Posterior cingulate gyrus (tissue), 11 donors: ENCODE data around the gene PDIA3.
"Not testable (repeated sequence)": the region's sequence is repeated elsewhere in the genome, so short reads cannot be mapped to it uniquely, and the experiment has no call there.

Source experiments
- DNase-seq, 10 donors: peaks; one replicate each; pipeline versions ENCODE4 v3.0.0 to v3.0.0-alpha.2; 2020 to 2021; ENCODE audit warnings: mixed read lengths in 3 of 10
- intact Hi-C: fragments of 100-400 bp; cut with DNase I; formaldehyde crosslinking; loops from one replicate; pipeline ENCODE4 v1.15.1; 2023

The PDIA3 gene

DNA sequence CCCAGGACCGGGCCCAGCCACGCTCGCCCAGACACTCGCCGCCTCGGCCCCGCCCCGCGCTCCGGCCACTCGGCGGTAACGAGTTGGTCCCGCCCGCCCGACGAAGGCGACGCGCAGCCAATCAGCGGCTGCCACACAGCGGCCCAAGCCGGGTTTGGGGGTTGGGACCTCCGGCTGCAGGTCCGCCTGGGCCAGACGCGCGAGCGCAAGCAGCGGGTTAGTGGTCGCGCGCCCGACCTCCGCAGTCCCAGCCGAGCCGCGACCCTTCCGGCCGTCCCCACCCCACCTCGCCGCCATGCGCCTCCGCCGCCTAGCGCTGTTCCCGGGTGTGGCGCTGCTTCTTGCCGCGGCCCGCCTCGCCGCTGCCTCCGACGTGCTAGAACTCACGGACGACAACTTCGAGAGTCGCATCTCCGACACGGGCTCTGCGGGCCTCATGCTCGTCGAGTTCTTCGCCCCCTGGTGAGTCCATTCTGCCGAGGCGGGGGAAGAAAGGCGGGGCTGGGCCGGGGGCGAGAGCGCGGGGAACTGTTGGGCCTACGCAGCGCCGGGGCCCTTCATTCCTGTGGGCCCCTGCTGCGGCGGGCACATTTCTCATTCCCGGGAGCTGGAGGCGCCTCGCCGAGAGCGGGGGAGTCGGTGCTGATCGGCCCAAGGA is at the start of gene PDIA3:
PDIA3 (plus strand) TSS at position 194 of the 658 bp plus-strand sequence; CDS start at position 296, 102 bp downstream.
- peak; percentile 92 to 99 (median 94) for DNase-seq
- intact Hi-C loops, result loop anchor here (5.0 kb wide), 1 partner anchor 46 kb away; the partner anchor contains the start of gene SERF2

DNA sequence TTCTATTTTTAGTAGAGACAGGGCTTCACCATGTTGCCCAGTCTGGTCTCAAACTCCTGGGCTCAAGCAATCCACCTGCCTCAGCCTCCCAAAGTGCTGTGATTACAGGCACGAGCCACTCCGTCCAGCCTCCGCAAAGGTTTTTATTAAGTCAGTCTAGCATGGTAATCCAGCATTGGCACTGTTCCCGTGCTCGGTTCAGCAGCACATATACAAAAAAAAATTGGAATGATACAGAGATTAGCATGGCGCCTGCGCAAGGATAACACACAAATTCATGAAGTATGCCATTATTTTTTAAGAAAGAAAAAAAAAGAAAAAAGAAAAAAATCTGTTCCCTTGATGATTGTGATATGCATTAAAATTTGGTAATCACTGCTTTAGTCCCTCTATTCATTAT is 44.1 kb upstream of the PDIA3 start:
- intact Hi-C loops, result no loop called here
- no peak for DNase-seq

- intact Hi-C loops, result no loop called here
- DNase-seq, result no peak
Measured at GRCh38 chr15:43702701-43703424, 43.4 kb upstream of the PDIA3 start.

DNA sequence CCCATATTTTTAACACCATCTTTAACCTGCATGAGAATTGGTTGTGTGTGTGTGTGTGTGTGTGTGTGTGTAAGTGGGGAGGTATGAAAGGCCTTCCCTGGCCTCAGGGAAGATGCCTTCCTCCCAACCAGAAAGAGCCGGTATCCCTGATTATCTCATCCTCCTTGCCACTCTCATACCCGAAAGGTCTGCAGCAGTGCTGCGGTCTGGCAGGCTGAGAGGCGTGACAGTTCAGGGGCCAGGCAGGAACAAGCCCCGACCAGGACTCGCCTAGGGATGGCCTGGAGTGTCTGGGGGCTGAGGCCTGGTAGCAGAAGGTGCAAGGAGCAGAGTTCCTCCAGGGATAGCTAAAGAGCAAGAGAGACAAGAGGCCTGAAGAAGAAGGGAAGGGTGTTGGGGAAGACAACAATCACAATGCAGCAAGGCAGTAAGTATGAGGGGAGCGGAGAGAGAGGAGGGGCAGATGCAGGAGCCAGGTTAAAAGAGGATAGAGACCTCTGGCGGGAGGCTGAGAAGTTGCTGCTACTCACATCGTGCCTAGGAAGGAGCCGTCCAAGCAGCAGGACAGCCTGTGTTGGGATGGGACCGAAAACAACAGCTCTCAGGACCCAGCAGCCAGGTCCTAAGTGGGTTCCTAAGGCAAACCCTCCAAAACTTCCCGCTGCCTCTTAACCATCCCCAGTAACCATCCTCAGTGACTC is 35.7 kb upstream of the PDIA3 start:
- intact Hi-C loops, DNase-seq: not testable (repeated sequence)

DNA sequence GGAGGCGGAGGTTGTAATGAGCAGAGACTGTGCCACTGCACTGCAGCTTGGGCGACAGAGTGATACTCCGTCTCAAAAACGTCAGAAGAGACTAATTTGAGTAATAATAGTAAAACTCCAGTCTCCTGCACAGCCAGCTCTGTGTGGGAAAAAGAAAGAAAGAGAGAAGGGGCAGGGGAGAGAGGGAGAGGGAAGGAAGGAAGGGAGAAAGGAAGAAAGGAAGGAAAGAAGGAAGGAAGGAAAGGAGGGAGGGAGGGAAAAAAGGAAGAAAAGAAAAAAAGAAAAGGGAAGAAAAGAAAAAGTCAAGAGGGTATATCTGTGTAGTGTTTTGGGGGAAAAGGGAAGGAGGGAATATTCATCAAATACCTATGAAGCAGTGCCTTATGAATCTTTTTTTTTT is 23.1 kb upstream of the PDIA3 start:
- no peak for DNase-seq
- intact Hi-C loops, result no loop called here

DNA sequence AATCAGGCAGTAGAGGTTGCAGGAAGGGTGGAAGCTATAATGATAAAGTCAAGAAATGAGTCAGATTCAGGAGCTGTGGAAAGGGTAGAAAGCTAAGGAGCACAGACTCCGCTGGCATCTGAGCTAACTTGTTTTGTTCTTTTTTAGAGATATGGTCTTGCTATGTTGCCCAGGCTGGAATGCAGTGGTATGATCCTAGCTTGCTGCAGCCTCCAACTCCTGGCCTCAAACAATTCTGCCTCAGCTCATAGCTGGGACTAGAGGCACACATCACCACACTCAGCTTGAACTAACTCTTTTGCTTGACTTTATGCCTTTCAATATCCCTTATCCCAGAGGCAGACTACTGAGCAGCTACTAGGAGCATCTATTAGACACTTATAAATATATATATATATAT is 19.9 kb upstream of the PDIA3 start:
- intact Hi-C loops, DNase-seq: not testable (repeated sequence)

GRCh38 chr15:43728053-43728725 is 18.0 kb upstream of the PDIA3 start:
- intact Hi-C loops, DNase-seq: not testable (repeated sequence)

DNA sequence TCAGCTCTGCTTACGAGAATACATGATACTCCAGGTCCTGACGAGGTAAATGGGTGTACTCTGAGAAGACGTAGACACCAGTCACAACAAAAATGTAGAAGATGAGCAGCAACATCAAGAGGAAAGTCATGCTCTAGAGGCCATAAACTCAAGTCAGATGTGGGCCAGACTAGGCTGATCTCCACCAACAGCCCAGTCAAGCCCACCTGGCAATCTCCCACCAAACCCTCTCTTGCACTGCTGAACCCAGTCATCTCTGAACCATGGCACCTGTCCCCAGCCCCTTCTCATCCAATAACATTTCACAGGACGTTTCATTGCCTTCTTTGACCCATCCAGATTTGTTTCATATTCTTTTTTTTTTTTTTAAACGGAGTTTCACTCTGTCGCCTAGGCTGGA is 10.8 kb upstream of the PDIA3 start:
- no peak for DNase-seq
- intact Hi-C loops, result no loop called here

DNA sequence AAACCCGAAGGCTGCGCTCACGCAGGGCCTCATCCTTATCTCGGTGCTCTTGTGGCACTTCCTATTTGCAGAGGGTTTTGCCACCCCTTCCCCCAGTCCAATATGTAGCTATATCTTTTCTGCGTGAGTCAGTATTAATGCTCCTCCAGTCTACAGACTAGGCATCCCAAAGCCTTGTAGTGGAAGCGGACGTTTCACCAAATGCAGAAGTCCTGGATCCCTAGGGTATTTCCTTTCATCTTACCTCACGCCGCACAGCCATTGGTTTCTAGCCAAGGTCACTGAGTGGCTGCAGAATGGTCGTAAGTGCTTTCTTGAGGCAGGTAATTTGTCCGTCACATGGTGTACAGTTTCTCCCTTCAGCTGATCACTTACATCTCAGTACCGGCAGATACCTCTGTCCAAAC is 668 bp downstream of the PDIA3 start:
- intact Hi-C loops, result loop anchor here (5.0 kb wide), 1 partner anchor 45 kb away; the partner anchor contains the start of gene SERF2
- not testable (repeated sequence) for DNase-seq

GRCh38 chr15:43748376-43748775 is 2.1 kb downstream of the PDIA3 start:
- no peak for DNase-seq
- intact Hi-C loops, result loop anchor here (5.0 kb wide), 1 partner anchor 44 kb away; the partner anchor contains the start of gene SERF2

DNA sequence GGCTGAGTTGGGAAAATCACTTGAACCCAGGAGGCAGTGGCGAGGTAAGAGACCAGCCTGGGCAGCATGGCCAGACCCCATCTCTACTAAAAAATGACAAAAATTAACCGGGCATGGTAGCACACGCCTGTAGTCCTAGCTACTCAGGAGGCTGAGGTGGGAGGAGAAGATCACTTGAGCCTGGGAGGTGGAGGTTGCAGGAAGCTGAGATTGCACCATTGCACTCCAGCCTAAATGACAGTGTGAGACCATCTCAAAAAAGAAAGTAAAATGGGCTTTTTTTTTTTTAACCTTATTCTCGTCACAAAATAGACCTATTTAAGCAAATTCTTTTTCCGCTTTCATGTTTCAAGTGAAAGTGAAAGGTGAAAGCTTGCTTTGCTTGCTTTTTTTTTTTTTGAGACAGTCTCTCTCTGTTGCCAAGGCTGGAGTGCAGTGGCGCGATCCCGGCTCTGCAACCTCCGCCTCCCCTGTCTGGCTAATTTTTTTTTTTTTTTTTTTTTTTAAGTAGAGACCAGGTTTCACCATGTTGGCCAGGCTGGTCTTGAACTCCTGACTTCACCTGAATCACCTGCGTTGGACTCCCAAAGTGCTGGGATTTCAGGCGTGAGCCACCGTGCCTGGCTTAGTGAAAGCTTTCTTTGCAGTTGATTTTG is 3.6 kb downstream of the PDIA3 start:
- intact Hi-C loops, result loop anchor here (5.0 kb wide), 1 partner anchor 42 kb away; the partner anchor contains the start of gene SERF2
- DNase-seq, result peak in 1 of 10 donors; percentile 36

DNA sequence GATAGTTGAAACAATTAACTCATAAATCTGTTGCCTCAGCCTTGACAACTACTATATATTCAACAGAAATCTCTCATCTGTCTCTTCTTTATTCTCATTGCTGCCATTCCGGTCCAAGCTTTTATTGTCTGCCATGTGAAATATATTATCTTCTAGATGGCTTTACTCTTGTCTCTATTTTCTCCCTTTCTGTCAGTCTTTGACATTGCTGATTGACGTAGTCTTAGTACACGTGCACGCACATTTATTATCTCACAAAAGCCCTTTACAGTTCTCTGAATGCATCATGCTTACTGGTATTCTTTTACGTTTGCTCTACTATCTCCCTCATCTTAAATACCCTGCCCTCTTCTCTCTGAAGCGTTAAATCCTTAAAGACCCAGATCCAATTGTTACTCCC is 5.6 kb downstream of the PDIA3 start:
- intact Hi-C loops, result no loop called here
- no peak for DNase-seq

- no peak for DNase-seq
- intact Hi-C loops, result no loop called here
Measured at GRCh38 chr15:43762824-43763223, 16.6 kb downstream of the PDIA3 start.

DNA sequence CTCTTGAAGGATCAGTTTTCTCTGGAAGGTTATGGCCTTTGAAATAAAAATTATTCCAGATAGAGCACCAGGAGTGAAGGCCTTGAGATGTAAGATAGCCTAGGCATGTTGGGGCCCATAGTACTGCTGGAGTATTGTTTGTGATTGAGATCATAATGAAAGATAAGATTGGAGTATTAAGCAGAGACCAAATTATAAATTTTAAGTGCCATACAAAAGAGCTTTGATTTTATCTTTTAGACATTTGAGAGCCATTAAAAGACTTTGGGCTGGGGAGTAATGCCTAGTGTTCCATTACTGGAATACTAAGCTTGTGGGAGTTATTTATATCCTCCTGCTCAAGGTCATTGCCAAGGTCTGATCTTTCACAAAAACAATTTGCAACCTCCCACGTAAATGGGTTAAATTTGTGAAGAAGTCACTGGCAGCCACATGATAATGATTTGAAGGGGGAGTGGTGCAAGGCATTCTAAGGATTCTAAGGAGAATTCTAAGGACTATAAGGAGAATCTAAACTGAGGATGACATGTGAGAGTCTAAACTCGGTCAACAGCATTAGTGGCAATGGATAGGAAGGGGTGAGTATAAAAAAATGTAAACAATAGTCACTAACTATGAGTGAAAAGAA is 17.7 kb downstream of the PDIA3 start:
- DNase-seq, result no peak

GRCh38 chr15:43769584-43770228 is 23.5 kb downstream of the PDIA3 start:
- intact Hi-C loops, result no loop called here
- DNase-seq, result peak in 6 of 10 donors; percentile 48 to 91 (median 58)

More for the DNA sequence above, 17.7 kb downstream of the PDIA3 start:
- intact Hi-C loops, result no loop called here

- intact Hi-C loops, result no loop called here
- DNase-seq, result no peak
Measured at GRCh38 chr15:43771816-43772215, 25.6 kb downstream of the PDIA3 start.

- intact Hi-C loops, result no loop called here
- no peak for DNase-seq
Measured at GRCh38 chr15:43772624-43773023, 26.4 kb downstream of the PDIA3 start.

GRCh38 chr15:43774062-43774461 is 27.8 kb downstream of the PDIA3 start:
- DNase-seq, result no peak
- intact Hi-C loops, result no loop called here

DNA sequence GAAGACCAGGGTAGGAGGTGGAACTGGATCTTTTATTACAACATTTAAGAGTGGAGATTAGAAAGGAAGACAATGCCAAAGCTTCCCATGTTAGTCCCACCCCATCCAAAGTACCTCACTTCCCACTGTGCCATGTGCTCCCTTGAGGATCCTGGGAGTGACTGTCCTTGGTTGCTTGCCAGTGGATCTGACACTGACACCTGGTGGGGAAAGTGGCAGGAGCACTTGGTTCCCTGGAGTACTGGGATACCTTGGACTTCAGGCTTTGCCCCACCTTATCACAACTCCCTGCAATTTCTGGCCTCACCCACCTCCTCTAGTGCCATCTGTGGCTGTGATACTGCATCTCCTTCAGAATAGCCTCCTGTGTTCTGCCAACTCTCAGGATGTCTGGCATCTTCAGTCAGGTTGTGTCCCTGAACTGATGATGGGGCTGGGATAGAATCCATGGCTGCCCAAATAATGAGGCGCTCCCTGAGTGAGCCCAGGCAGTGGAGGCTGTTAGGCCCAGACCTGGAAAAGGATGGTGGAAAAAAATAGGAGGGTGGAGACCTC is 29.2 kb downstream of the PDIA3 start:
- intact Hi-C loops, result no loop called here
- DNase-seq, result peak in 2 of 10 donors; percentile 27 to 33
